Posterior cingulate gyrus (tissue), 11 donors: ENCODE measurements around the gene DGUOK.

Experiments used
- DNase-seq, 10 donors: peaks; one replicate each; pipeline versions ENCODE4 v3.0.0 to v3.0.0-alpha.2; 2020 to 2021; ENCODE audit warnings: mixed read lengths in 3 of 10
- intact Hi-C: fragments of 100-400 bp; cut with DNase I; formaldehyde crosslinking; loops from one replicate; pipeline ENCODE4 v1.15.1; 2023

DGUOK gene

DNA sequence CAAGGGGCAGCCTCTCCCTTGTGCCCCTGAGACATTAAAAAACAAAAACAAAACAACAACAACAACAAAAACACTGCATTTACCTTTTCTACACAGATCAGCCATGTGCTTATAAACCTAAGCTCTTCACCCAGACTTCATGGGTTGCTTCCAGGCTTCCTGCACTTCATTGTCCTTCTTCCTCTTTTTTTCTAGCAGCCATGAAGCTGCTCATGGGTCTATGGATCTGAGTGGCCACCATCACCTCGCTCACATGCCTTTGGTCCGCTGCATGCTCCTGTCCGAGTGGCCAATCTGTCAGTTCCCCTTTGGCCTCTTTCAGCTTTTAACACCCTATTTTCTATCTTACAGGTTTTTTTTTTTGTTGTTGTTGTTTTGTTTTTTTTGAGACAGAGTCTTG is 49.1 kb downstream of the DGUOK start:
- intact Hi-C loops: no loop called here
- no peak for DNase-seq

GRCh38 chr2:73976803-73977202 is 50.1 kb downstream of the DGUOK start:
- intact Hi-C loops: no loop called here
- DNase-seq: no peak

DNA sequence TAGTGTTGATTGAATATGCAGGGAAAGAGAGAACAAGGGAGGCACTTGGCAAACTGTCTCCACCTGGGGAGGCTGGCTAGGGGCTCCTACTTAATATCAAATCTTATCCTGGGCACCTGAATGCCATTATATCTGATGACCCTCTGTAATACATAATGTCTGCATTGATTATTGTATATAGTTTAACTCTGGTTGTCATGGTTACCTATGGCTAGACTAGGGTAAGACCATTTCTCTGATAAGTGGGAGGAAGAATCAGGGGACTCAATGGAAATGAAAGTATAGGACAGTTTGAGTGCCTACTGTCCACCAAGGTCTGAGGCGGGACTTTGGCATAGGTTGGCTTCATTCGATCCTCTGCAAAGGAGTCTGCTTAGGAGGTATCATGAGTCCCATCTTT is 50.8 kb downstream of the DGUOK start:
- no peak for DNase-seq
- intact Hi-C loops: no loop called here

- DNase-seq: no peak
- intact Hi-C loops: no loop called here
These were observed 52.3 kb downstream of the DGUOK start for GRCh38 chr2:73979021-73979420.

DNA sequence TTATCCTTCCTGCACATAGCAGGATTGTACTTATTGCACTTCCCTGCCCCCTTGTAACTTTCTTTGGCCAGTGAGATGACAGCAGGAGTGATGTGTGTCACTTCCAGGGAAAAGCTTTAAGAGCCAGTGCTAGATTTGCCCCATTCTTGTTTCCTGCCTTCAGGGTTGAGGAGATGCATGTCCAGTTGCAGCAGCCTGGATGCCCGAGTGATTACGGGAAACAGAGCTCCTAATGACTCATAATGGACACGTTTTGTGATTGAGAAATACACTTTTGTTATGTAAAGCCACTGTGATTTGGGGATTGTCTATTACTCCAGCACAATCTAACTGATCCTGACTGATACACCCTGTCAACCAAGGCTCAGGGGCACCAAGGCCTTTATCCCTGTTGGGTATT is 53.0 kb downstream of the DGUOK start:
- DNase-seq: no peak
- intact Hi-C loops: loop anchor here (5.0 kb wide), 1 partner anchor 47 kb away; no protein-coding TSS in a partner anchor

- intact Hi-C loops: loop anchor here (5.0 kb wide), 1 partner anchor 48 kb away; no protein-coding TSS in a partner anchor
These were observed 53.9 kb downstream of the DGUOK start for GRCh38 chr2:73980566-73980965.

DNA sequence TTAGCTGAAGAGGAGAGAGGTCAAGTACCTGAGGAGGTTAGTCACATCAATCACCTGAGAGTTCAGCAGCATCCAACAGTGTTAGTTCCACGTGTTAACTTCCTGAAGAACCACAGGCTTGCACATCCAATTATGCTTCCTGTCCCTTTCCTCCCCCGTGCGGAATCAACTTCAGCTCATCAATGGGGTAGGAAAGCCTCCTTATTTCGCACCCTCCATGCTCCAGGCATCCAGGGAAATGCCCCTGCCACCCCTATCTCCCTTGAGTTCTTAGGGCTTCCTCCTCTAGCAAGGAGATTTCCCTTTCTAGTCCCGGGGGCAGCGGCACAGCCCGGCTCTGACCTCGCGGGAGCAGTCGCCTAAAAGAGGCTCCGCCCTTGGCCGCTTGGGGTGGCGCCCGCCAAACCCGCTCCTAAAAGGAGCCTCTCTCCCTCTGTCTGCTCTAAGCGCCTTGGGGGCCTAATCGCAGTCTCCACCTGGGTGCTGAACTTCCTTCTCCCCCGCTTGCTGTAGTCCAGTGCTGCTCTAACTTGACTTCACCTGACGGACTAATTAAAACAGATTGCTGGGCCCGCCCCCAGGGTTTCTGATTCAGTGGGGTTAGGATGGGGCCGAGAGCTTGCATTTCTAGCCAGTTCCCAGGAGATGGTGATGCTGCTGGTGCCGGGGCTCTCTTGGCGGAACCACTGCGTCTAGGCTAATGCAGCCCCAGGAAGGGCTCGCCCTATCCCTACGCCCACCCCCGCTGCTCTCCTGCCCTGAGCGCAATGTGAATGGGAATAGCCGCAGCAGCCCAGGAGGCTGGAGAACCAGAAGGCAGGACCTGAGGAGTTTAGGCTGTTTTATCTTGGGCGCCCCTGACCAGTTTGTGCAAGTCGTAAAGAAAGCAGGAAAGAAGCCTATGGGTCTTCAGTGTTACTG is 54.7 kb downstream of the DGUOK start:
- intact Hi-C loops: loop anchor here (5.0 kb wide), 1 partner anchor 49 kb away; no protein-coding TSS in a partner anchor
- DNase-seq: peak in 2 of 10 donors; percentile 9 to 52

More at GRCh38 chr2:73980566-73980965, 53.9 kb downstream of the DGUOK start:
- no peak for DNase-seq

- peak in 3 of 10 donors; percentile 36 to 90 (median 72) for DNase-seq
- intact Hi-C loops: loop anchor here (5.0 kb wide), 1 partner anchor 50 kb away; no protein-coding TSS in a partner anchor
These were observed 55.5 kb downstream of the DGUOK start for GRCh38 chr2:73982140-73982617.

- intact Hi-C loops: loop anchor here (5.0 kb wide), 1 partner anchor 51 kb away; no protein-coding TSS in a partner anchor
- peak in 1 of 10 donors; percentile 11 for DNase-seq
These were observed 56.9 kb downstream of the DGUOK start for GRCh38 chr2:73983322-73984202.

DNA sequence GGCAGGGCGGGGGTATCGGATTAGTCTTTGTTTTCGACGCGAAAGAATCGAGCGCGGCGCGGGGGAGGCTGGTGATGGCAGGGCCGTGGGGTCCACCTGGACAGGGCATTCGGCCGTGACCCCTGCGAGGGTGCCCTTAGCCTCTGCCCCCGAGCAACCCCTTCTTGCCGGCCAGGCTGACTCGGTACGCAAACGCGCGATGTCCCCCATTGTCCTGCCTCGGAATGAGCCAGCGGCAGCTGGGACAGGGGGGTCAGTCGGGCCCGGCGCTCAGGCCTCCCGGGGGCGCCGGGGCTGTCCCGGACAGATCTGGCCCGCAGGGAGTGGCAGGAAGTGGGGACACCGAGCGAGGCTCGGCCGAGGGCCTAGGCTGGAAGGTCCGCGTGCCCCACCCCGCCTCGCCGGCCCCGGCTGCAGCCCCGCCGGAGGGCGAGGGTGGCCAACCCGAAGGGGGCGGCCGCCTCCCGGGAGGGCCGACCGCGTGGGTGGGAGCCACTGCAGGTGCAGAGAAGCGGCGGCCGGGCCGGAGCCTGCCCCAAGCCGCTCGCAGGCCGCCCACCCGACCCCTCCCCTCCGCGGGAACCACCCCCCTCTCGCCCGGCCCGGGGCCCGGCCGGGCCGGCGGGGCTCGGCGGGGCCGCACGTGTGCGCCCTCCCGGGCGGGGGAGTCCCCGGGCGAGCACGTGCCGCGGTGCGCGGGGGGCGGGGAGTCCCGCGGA is 57.7 kb downstream of the DGUOK start, which contains the start of gene TET3:
Gene TET3, plus strand, starts transcription at position 708 of the 719 bp plus-strand sequence. CDS start 1,494 bp downstream, outside the sequence.
- intact Hi-C loops: loop anchor here (5.0 kb wide), 1 partner anchor 52 kb away; no protein-coding TSS in a partner anchor
- peak in 3 of 10 donors; percentile 45 to 87 (median 82) for DNase-seq

DNA sequence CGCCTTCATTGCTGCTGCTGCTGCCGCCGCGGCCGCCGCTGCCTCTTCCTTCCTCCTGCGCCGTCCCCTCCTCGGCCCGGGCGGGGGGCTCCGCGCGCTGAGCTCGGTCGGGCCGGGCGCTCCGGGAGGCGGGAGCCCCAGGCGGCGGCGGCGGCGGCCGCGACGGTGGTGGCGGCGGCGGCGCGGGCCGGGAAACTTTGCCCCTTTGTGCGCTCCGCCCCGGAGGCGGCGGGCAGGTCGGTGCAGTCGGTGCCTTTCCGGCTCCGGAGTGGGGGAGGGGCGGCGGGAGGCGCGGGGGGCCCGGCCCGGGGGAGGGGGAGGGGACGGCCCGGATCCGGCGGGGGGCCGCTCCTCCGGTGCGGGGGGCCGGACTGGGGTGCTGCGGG is 58.2 kb downstream of the DGUOK start:
- peak in 2 of 10 donors; percentile 22 to 55 for DNase-seq
- intact Hi-C loops: loop anchor here (5.0 kb wide), 2 partner anchors 53 to 153 kb away; no protein-coding TSS in a partner anchor

- intact Hi-C loops: loop anchor here (5.0 kb wide), 1 partner anchor 153 kb away; no protein-coding TSS in a partner anchor
- peak in 2 of 10 donors; percentile 9 to 82 for DNase-seq
These were observed 58.8 kb downstream of the DGUOK start for GRCh38 chr2:73985308-73986084.

GRCh38 chr2:73986085-73986681 is 59.5 kb downstream of the DGUOK start:
- intact Hi-C loops: loop anchor here (5.0 kb wide), 1 partner anchor 154 kb away; no protein-coding TSS in a partner anchor
- peak in 1 of 10 donors; percentile 84 for DNase-seq

GRCh38 chr2:73987109-73987947 is 60.6 kb downstream of the DGUOK start:
- intact Hi-C loops: loop anchor here (5.0 kb wide), 1 partner anchor 155 kb away; no protein-coding TSS in a partner anchor
- DNase-seq: peak in 5 of 10 donors; percentile 43 to 92 (median 62)

DNA sequence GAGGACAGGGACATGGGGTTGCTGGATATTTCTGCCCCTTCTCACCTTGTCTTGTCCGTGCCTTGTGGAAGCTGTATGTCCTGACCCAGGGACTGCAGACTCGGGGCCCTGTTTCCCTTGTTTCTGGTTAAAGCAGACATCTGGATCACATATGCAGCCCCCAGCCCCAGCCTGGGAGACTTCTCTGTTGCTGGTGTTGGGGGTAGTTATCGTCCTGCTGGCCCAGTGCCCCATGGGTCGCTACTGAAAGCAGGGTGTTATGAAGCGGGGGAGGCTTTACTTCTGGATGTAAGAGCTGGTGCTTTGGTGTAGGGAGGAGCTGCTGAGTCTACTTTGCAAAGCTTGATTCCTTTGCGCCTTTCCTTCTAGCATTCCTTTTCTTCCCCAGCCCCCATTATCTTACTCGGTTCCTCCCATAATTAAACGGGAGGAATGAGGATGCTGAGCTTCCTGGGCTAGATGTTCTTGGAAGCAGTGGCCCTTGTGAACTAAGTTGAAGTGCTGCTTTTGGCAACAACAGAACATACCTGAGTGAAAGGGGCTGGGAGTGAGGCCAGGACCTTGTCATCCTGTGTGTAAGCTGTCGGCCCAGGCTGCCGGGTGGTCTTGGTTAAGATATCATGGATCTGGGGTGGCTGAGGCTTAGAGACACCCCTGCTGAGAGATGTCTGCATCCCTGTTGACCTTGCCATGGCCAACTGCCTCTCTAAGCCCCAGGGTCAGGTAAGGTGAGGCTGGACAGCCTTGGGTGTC is 61.4 kb downstream of the DGUOK start:
- DNase-seq: no peak
- intact Hi-C loops: loop anchor here (5.0 kb wide), 1 partner anchor 156 kb away; no protein-coding TSS in a partner anchor

- no peak for DNase-seq
- intact Hi-C loops: loop anchor here (5.0 kb wide), 1 partner anchor 158 kb away; no protein-coding TSS in a partner anchor
These were observed 63.3 kb downstream of the DGUOK start for GRCh38 chr2:73989972-73990371.
